ENCODE data around the gene EFNA5. TPM values are rescaled to one million over a fixed set of nuclear protein-coding genes. Genes with fewer than 3 reads are reported as not detected.

Gene EFNA5
- total RNA-seq, 1 experiment from 2014 or later: 0.22 TPM

- H3K4me3 ChIP-seq (replicated peaks in 1 of 2; ENCODE audit: low read depth in 1 of 2, low read length in 2 of 2): no peak overlapping the region
- no peaks in the 10 kb centered on the region for H3K36me3 ChIP-seq (ENCODE audit: control insufficient read depth in 1 of 2, insufficient read depth in 2 of 2, low read length in 2 of 2)
- H3K4me1 ChIP-seq (ENCODE audit: control insufficient read depth in 1 of 2, insufficient read depth in 2 of 2, low read length in 2 of 2): no peaks in the 10 kb centered on the region
- TF ChIP-seq SRF (IDR thresholded peaks at IDR 0.05; ENCODE audit: low read depth) (no peak), CTCF (IDR thresholded peaks at IDR 0.05 in 2 of 3, conservative IDR thresholded peaks at IDR 0.05 in 1 of 3; ENCODE audit: borderline replicate concordance in 1 of 3, insufficient read depth in 1 of 3, low read depth in 2 of 3, low read length in 2 of 3) (no peak), ZBTB33 (IDR thresholded peaks at IDR 0.05; ENCODE audit: extremely low read depth, insufficient replicate concordance, low read length) (no peak)
- H3K9ac ChIP-seq (ENCODE audit: low read length): no peak overlapping the region
- H3K4me2 ChIP-seq (ENCODE audit: low read length): no peak overlapping the region
- H3K27ac ChIP-seq (ENCODE audit: low read depth, low read length): no peak overlapping the region
- no peak overlapping the region for H2AFZ ChIP-seq (ENCODE audit: low read depth, low read length, poor library complexity, severe bottlenecking)
- no peaks in the 10 kb centered on the region for H4K20me1 ChIP-seq (ENCODE audit: insufficient read depth)
- intact Hi-C loops (cut with micrococcal nuclease): no loop called here
- no peak for DNase-seq (ENCODE audit: low read depth, low spot score)
- RAD21 ChIA-PET (ENCODE audit: low non-redundant PET in 1 of 2, low total read pairs in 2 of 2, uncharacterized antibody in 2 of 2, unreplicated experiment in 2 of 2): no interaction called here
- POLR2A ChIA-PET: no interaction called here
- no peak for ATAC-seq
- no TSS peak for BruUV-seq (replicated peaks)
- H3K9me2 ChIP-seq (ENCODE audit: insufficient read depth): no peaks in the 10 kb centered on the region
- no peaks in the 10 kb centered on the region for H3K9me3 ChIP-seq (ENCODE audit: control insufficient read depth in 1 of 2, insufficient read depth in 1 of 2, low read depth in 1 of 2, low read length in 2 of 2)
- no peaks in the 10 kb centered on the region for H3K27me3 ChIP-seq (ENCODE audit: insufficient read depth, low read length)
- CTCF ChIA-PET: no interaction called here
- H3K79me2 ChIP-seq (ENCODE audit: insufficient read depth, low read length): no peaks in the 10 kb centered on the region
Observed at GRCh38 chr5:107505763-107506534, 164.8 kb downstream of the EFNA5 start.
